Thymus (tissue), 11 donors: ENCODE measurements around the gene NPPB. TPM values are rescaled to one million over a fixed set of nuclear protein-coding genes. Genes with fewer than 3 reads are reported as not detected.

Experiments used
- DNase-seq, 9 donors: peaks; one replicate each; pipeline ENCODE4 v3.0.0-alpha.2; 2013; ENCODE audit warnings: low spot score in 9 of 9, low read depth in 6 of 9, missing footprints in 1 of 9
- H3K27ac ChIP-seq, 2 donors: one replicate each; pipeline ENCODE4 v1.5.1; 2013; ENCODE audit warnings: control low read depth in 1 of 2, low read depth in 1 of 2, low read length in 1 of 2, mild to moderate bottlenecking in 1 of 2, moderate library complexity in 1 of 2
- H3K27me3 ChIP-seq, 2 donors: one replicate each; pipeline ENCODE4 v1.5.1; 2013; ENCODE audit warnings: low read length in 1 of 2; ENCODE audit not compliant: control insufficient read depth in 2 of 2, insufficient read depth in 1 of 2
- H3K36me3 ChIP-seq, 2 donors: one replicate each; pipeline ENCODE4 v1.5.1; 2013; ENCODE audit warnings: low read length in 1 of 2, mild to moderate bottlenecking in 1 of 2, moderate library complexity in 1 of 2; ENCODE audit not compliant: control insufficient read depth in 2 of 2, insufficient read depth in 2 of 2
- H3K4me1 ChIP-seq, 2 donors: one replicate each; pipeline ENCODE4 v1.5.1; 2013; ENCODE audit warnings: low read length in 2 of 2; ENCODE audit not compliant: control insufficient read depth in 2 of 2, insufficient read depth in 2 of 2
- H3K4me3 ChIP-seq, 2 donors: one replicate each; pipeline ENCODE4 v1.5.1; 2013; ENCODE audit warnings: low read length in 2 of 2, control low read depth in 1 of 2, mild to moderate bottlenecking in 1 of 2
- H3K9me3 ChIP-seq, 2 donors: one replicate each; pipeline ENCODE4 v1.5.1; 2013; ENCODE audit warnings: low read length in 1 of 2, mild to moderate bottlenecking in 1 of 2; ENCODE audit not compliant: control insufficient read depth in 2 of 2, insufficient read depth in 1 of 2
- WGBS: extraction: QIAGEN DNeasy Blood & Tissue Kit; methylation state at CpG from one replicate; pipeline ENCODE4 v1.1.7; 2013; 5-methylcytosine and 5-hydroxymethylcytosine counted together
- polyA plus RNA-seq: library from polyadenylated mRNA; stranded (reverse); fragments of 200-250 nt; gene quantifications from one replicate; pipeline ENCODE4 v1.2.3, GENCODE V29; 2013
- total RNA-seq: library from RNA; stranded (reverse); fragments of 120-200 nt; gene quantifications from one replicate; pipeline ENCODE4 v1.2.4, GENCODE V29; 2013
- donor health status: healthy.

NPPB gene
- total and polyA plus RNA-seq, 2 donors, result 0.47 to 1.7 TPM

GRCh38 chr1:11878081-11878890, 19.5 kb upstream of the NPPB start:
- H3K36me3 ChIP-seq, result no peaks in the 10 kb centered on the region

GRCh38 chr1:11877074-11877473, 18.3 kb upstream of the NPPB start:
- no peaks in the 10 kb centered on the region for H3K9me3 ChIP-seq
- WGBS, result 77% methylated on average over 6 of the region's 6 CpGs
- peaks cover 0 to 7% of the 10 kb centered on the region in 2 donors for H3K27me3 ChIP-seq
- DNase-seq, result no peak
- H3K27ac ChIP-seq, result no peak overlapping the region
- H3K36me3 ChIP-seq, result no peaks in the 10 kb centered on the region
- H3K4me3 ChIP-seq, result no peak overlapping the region
- no peaks in the 10 kb centered on the region for H3K4me1 ChIP-seq

More at GRCh38 chr1:11878081-11878890, 19.5 kb upstream of the NPPB start:
- no peak overlapping the region for H3K27ac ChIP-seq
- 95% methylated on average over 31 of the region's 31 CpGs for WGBS
- no peak for DNase-seq
- no peaks in the 10 kb centered on the region for H3K4me1 ChIP-seq
- no peak overlapping the region for H3K4me3 ChIP-seq
- H3K9me3 ChIP-seq, result no peaks in the 10 kb centered on the region
- H3K27me3 ChIP-seq, result peaks cover 0 to 7% of the 10 kb centered on the region in 2 donors

GRCh38 chr1:11875094-11875493, 16.3 kb upstream of the NPPB start:
- no peaks in the 10 kb centered on the region for H3K9me3 ChIP-seq
- 92% methylated on average over 10 of the region's 10 CpGs for whole genome bisulfite sequencing
- DNase-seq, result no peak
- H3K4me1 ChIP-seq, result no peaks in the 10 kb centered on the region
- no peaks in the 10 kb centered on the region for H3K36me3 ChIP-seq
- peaks cover 0 to 7% of the 10 kb centered on the region in 2 donors for H3K27me3 ChIP-seq
- H3K27ac ChIP-seq, result no peak overlapping the region
- H3K4me3 ChIP-seq, result no peak overlapping the region

- Histone ChIP-seq H3K36me3 (no peaks in the 10 kb centered on the region), H3K9me3 (no peaks in the 10 kb centered on the region), H3K4me1 (no peaks in the 10 kb centered on the region), H3K27me3 (peaks cover 0 to 7% of the 10 kb centered on the region in 2 donors), H3K4me3 (no peak overlapping the region), H3K27ac (no peak overlapping the region)
- 79% methylated on average over 6 of the region's 6 CpGs for WGBS
- DNase-seq, result no peak
Measured at GRCh38 chr1:11874624-11875023, 15.9 kb upstream of the NPPB start.

GRCh38 chr1:11874258-11874562, 15.5 kb upstream of the NPPB start:
- 81% methylated on average over 10 of the region's 10 CpGs for WGBS
- DNase-seq, result no peak
- Histone ChIP-seq H3K4me1 (no peaks in the 10 kb centered on the region), H3K4me3 (no peak overlapping the region), H3K27ac (no peak overlapping the region), H3K36me3 (no peaks in the 10 kb centered on the region), H3K27me3 (peaks cover 0 to 7% of the 10 kb centered on the region in 2 donors), H3K9me3 (no peaks in the 10 kb centered on the region)

GRCh38 chr1:11873395-11874257, 14.9 kb upstream of the NPPB start:
- Histone ChIP-seq H3K27me3 (peaks cover 0 to 7% of the 10 kb centered on the region in 2 donors), H3K36me3 (no peaks in the 10 kb centered on the region), H3K27ac (no peak overlapping the region), H3K4me3 (no peak overlapping the region), H3K4me1 (no peaks in the 10 kb centered on the region), H3K9me3 (no peaks in the 10 kb centered on the region)
- DNase-seq, result no peak
- WGBS, result 92% methylated on average over 14 of the region's 14 CpGs

- H3K9me3 ChIP-seq, result no peaks in the 10 kb centered on the region
- 71% methylated on average over 7 of the region's 7 CpGs for WGBS
- peaks cover 0 to 7% of the 10 kb centered on the region in 2 donors for H3K27me3 ChIP-seq
- H3K4me1 ChIP-seq, result no peaks in the 10 kb centered on the region
- H3K4me3 ChIP-seq, result no peak overlapping the region
- no peaks in the 10 kb centered on the region for H3K36me3 ChIP-seq
- DNase-seq, result no peak
- H3K27ac ChIP-seq, result no peak overlapping the region
Measured at GRCh38 chr1:11872545-11872944, 13.8 kb upstream of the NPPB start.

GRCh38 chr1:11869650-11870207, 11.0 kb upstream of the NPPB start:
- Histone ChIP-seq H3K27ac (no peak overlapping the region), H3K36me3 (no peaks in the 10 kb centered on the region), H3K27me3 (peaks cover 0 to 5% of the 10 kb centered on the region in 2 donors), H3K9me3 (no peaks in the 10 kb centered on the region), H3K4me1 (no peaks in the 10 kb centered on the region), H3K4me3 (no peak overlapping the region)
- 95% methylated on average over 5 of the region's 5 CpGs for WGBS
- DNase-seq, result no peak

GRCh38 chr1:11869104-11869503, 10.4 kb upstream of the NPPB start:
- peaks cover 0 to 2% of the 10 kb centered on the region in 2 donors for H3K27me3 ChIP-seq
- no peak for DNase-seq
- H3K4me3 ChIP-seq, result no peak overlapping the region
- no peaks in the 10 kb centered on the region for H3K4me1 ChIP-seq
- no peaks in the 10 kb centered on the region for H3K36me3 ChIP-seq
- H3K27ac ChIP-seq, result no peak overlapping the region
- WGBS, result 93% methylated on average over 3 of the region's 3 CpGs
- H3K9me3 ChIP-seq, result no peaks in the 10 kb centered on the region
